GM10266 (cell line): ENCODE data around the gene FBXL7.

ENCODE experiments used
- DNase-seq: peaks from one replicate; pipeline ENCODE4 v3.0.0; 2012; ENCODE audit errors: extremely low spot score
- TF ChIP-seq, protein P1 (sequence below): IDR thresholded peaks from 2 replicates; pipeline ENCODE4 v1.5.1; 2012; ENCODE audit warnings: mild to moderate bottlenecking, low read depth; ENCODE audit not compliant: control insufficient read depth, insufficient read depth; ENCODE audit errors: missing control alignments

The FBXL7 gene

DNA sequence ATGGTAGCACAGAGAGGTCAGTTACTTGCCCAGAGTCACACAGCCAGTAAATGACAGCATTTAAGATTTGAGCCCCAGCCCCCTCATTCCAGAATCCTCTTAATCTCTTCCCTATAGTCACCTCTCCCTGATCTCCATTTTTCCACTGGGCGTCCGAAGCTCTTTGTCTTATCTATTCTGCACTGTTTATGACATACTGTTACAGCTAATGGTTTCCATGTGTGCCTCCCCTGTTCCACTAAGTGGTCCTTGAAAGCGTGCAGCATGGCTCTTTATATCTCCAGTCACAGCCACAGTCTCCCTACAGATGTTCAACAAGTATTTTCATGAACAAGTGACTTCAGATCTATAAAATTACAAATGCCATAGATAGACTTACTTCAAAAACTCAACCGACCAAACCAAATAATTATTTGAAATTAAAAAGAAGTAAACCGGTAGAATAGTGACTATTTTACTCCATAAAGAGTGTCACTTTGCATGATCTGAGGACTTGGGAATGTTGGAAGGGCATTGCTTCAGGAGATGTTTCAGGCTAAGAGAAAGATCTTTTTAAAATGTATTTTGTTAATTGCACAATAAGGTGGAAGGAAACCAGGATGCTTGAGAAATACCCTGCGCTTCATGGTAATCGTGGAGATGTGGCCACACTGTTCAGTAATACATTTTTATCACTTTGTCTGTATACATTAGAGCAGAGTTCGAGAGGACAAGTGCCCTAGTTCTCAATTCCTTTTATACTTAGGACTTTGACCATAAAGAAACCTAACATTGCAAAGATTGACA is 237.2 kb downstream of the FBXL7 start:
- no peak for DNase-seq
- TF ChIP-seq, protein P1, sequence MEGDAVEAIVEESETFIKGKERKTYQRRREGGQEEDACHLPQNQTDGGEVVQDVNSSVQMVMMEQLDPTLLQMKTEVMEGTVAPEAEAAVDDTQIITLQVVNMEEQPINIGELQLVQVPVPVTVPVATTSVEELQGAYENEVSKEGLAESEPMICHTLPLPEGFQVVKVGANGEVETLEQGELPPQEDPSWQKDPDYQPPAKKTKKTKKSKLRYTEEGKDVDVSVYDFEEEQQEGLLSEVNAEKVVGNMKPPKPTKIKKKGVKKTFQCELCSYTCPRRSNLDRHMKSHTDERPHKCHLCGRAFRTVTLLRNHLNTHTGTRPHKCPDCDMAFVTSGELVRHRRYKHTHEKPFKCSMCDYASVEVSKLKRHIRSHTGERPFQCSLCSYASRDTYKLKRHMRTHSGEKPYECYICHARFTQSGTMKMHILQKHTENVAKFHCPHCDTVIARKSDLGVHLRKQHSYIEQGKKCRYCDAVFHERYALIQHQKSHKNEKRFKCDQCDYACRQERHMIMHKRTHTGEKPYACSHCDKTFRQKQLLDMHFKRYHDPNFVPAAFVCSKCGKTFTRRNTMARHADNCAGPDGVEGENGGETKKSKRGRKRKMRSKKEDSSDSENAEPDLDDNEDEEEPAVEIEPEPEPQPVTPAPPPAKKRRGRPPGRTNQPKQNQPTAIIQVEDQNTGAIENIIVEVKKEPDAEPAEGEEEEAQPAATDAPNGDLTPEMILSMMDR: no peak

DNA sequence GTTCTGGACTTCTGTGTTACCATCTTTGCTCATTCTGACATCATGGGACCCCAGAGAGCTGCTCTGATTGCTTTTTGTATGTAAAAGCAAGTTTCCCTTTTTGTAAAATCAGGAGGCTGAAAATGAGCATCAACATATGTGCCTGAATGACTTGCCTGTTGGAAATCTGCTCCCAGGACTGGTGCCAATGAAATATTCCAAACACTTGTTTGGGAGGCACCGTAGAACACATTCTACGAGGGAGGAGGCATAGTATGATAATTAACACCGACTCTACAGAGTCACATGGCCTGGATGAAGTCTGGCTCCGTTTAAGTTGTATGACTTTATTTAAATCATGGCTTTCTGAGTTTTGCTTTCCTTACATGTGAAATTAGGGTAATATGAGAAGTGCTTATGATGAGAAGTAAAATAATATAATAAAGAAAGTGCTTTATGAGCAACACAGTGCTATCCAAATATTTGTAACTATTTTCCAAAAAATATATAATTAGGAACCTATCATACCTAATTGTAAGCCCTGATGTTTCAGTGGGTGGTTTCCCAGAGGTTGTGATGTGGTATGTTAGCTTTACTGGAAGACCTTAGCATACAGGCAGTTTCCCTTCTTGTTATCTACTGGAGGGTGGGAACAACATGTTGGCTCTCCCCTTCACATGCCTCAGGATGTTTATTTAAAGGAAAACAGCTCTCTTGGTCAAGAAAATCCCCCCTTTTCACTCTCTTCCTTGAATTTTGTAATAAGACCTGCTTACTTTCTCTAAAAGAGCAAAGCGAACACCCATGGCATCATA is 238.1 kb downstream of the FBXL7 start:
- TF ChIP-seq, protein P1: no peak
- DNase-seq: no peak

DNA sequence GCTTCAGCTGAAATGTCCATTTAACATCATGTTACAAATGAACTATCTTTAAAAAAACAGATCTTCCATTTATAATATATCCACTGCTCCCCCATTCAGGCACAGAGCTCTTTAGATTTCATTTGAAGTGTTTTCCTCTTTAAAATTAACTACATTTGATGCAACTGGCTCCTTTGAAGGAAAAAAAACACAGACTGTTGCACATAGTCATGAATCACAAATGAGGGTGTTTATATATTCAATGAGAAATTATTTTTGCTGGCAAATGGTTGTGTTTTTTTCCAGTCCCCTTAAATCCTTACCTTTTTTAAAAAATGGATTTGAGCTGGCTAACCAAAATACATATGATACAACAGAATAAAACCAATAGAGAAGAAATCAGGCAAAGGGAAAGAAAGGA is 240.4 kb downstream of the FBXL7 start:
- no peak for DNase-seq
- TF ChIP-seq, protein P1: no peak

GRCh38 chr5:15741591-15741990 is 241.6 kb downstream of the FBXL7 start:
- DNase-seq: no peak
- TF ChIP-seq, protein P1: no peak

DNA sequence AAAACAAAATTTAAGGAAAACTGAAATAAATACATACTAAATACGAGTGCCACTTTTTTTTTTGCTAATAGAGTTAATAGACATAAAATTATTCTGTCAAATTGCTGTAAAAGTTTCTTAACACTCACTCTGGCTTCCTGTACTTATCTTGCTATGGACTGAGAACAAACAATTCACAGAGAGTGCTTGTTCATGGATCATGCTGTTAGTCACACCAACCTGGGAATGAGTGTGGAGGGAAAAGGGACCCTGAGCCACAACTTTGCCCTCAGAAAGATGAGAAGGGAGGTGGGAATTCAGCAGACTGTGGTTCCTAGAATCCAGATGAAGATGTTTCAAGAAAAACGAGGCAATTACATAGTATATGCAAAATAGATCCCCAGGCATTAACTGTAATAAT is 246.9 kb downstream of the FBXL7 start:
- no peak for DNase-seq
- TF ChIP-seq, protein P1: no peak

GRCh38 chr5:15748266-15748665 is 248.3 kb downstream of the FBXL7 start:
- DNase-seq: no peak
- TF ChIP-seq, protein P1: no peak
